T47D (cell line): Measurements from ENCODE around the gene WDCP.
A peak's percentile ranks its signal among the peaks of the same experiment; 100 is the strongest.
"Not testable (repeated sequence)": the region's sequence is repeated elsewhere in the genome, so short reads cannot be mapped to it uniquely, and the experiment has no call there.

Experiments
- DNase-seq, 2 experiments: peaks; one replicate each; pipeline versions ENCODE4 v3.0.0 to v3.0.0-alpha.2; 2011 to 2012; ENCODE audit warnings: low read depth in 1 of 2, low spot score in 1 of 2
- JUND ChIP-seq: IDR thresholded peaks from 2 replicates; pipeline ENCODE4 v1.6.1; 2012; ENCODE audit warnings: low read depth
- in situ Hi-C: cut with HindIII; loops from 2 replicates; pipeline ENCODE4 v1.10.0; 2016; ENCODE audit warnings: low sequenced_read_pairs, low pct_unique_long_range_greater_than_20kb

WDCP gene

GRCh38 chr2:24046930-24047702 lies at the start of gene WDCP:
Gene WDCP (minus strand): TSS chr2:24047391. CDS start chr2:24039494, 7,897 bp downstream.
- no peak for TF ChIP-seq JUND

GRCh38 chr2:24095171-24095677 lies 48.0 kb upstream of the WDCP start:
- in situ Hi-C loops, DNase-seq: not testable (repeated sequence)

More at GRCh38 chr2:24046930-24047702, at the start of gene WDCP:
- peak; percentile 52 to 96 for DNase-seq
- in situ Hi-C loops: no loop called here

DNA sequence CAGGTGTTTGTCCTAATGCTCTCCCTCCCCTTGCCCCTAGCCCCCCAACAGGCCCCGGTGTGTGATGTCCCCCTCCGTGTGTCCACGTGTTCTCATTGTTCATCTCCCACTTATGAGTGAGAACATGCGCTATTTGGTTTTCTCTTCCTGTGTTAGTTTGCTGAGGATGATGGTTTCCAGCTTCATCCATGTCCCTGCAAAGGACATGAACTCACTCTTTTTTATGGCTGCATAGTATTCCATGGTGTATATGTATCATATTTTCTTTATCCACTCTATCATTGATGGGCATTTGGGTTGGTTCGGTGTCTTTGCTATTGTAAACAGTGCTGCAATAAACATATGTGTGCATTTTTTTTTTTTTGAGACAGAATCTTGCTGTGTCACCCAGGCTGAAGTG lies 46.1 kb upstream of the WDCP start:
- in situ Hi-C loops: not testable (repeated sequence)

GRCh38 chr2:24088821-24089359 lies 41.7 kb upstream of the WDCP start:
- DNase-seq: no peak
- in situ Hi-C loops: no loop called here
- TF ChIP-seq JUND: no peak

More for the DNA sequence above, 46.1 kb upstream of the WDCP start:
- DNase-seq: not testable (repeated sequence)

- TF ChIP-seq JUND: no peak
- in situ Hi-C loops: no loop called here
- DNase-seq: no peak
Measured at GRCh38 chr2:24087032-24087431, 39.8 kb upstream of the WDCP start.

GRCh38 chr2:24086241-24086640 lies 39.0 kb upstream of the WDCP start:
- DNase-seq: no peak
- no peak for TF ChIP-seq JUND
- in situ Hi-C loops: no loop called here

- TF ChIP-seq JUND: no peak
- in situ Hi-C loops: no loop called here
- DNase-seq: no peak
Measured at GRCh38 chr2:24085200-24085489, 38.0 kb upstream of the WDCP start.

- TF ChIP-seq JUND: no peak
- in situ Hi-C loops: no loop called here
- DNase-seq: peak; percentile 61 to 89
Measured at GRCh38 chr2:24084386-24085199, 37.4 kb upstream of the WDCP start, which contains the start of gene TP53I3. Gene TP53I3 (minus strand): TSS chr2:24084834. CDS start chr2:24084326, 508 bp downstream.

- no peak for TF ChIP-seq JUND
- in situ Hi-C loops: no loop called here
- peak; percentile 35 to 87 for DNase-seq
Measured at GRCh38 chr2:24083567-24084385, 36.6 kb upstream of the WDCP start.

GRCh38 chr2:24082787-24083566 lies 35.8 kb upstream of the WDCP start:
- in situ Hi-C loops: no loop called here
- TF ChIP-seq JUND: no peak
- DNase-seq: no peak

DNA sequence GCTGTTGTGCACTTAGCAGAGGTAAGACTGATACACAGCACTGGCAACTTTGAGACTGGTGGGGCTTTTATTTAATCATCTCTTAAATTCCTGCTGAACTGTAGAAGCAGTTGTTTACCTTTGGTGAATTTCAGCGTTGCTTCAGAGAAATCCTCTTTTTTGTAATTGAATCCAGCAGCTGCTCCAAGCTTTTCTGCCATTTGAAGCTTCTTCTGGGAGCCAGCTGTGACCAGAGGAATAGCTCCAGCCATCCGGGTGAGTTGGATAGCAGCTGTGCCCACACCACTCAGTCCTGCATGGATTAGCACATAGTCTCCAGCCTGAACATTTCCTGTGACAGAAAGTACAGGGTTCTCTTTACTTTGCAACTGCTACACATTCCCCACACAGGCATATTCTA lies 33.5 kb upstream of the WDCP start:
- no peak for DNase-seq
- no peak for TF ChIP-seq JUND
- in situ Hi-C loops: no loop called here
